ENCODE data around the gene MDGA2. TPM values are rescaled to one million over a fixed set of nuclear protein-coding genes. Genes with fewer than 3 reads are reported as not detected.
"Not testable (repeated sequence)": the region's sequence is repeated elsewhere in the genome, so short reads cannot be mapped to it uniquely, and the experiment has no call there.

MDGA2 gene
- total RNA-seq, 2 experiments from 2014 or later = not detected

DNA sequence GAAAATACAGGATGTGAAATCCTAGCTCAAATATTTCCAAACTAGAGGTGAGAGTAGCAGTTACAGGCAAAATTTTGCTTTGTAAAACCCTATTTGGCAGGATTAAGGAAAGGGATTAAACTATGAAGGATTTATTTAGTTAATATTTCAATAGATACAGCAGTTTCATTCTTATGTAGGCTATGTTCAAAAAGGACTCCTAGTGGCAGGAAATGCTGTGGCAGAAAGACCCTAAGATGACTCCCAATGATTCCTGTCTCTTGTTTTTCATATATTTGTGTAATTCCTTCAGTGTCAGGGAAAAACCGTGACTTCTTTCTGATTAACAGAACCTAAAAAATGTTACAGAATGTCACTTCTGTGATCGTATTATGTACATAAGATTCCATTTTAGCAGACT lies 724.3 kb downstream of the MDGA2 start:
- ChIA-PET CTCF (interaction anchor here (1.1 kb wide), 1 partner anchor 10 kb away, joined by 3 read pairs; no protein-coding TSS in a partner anchor), POLR2A (no interaction called here)
- DNase-seq (no peak), ATAC-seq (ENCODE audit: poor library complexity) (no peak)
- H3K4me3 ChIP-seq (ENCODE audit: low read length) = no peak overlapping the region
- Mint-ChIP-seq H3K9me3 (peaks cover 13% of the 10 kb centered on the region), H3K36me3 (ENCODE audit: low read depth) (no peaks in the 10 kb centered on the region), H3K27ac (no peak overlapping the region), H3K4me3 (no peak overlapping the region), H3K27me3 (no peaks in the 10 kb centered on the region), H3K4me1 (ENCODE audit: low read depth) (no peaks in the 10 kb centered on the region)
- H3K4me1 ChIP-seq (ENCODE audit: insufficient read depth, low read length) = no peaks in the 10 kb centered on the region
- no peaks in the 10 kb centered on the region for H3K36me3 ChIP-seq (ENCODE audit: insufficient read depth, low read length)
- peaks cover 0 to 7% of the 10 kb centered on the region in 2 experiments for H3K9me3 ChIP-seq (ENCODE audit: control insufficient read depth in 1 of 2, insufficient read depth in 1 of 2, low read length in 2 of 2)
- no peak overlapping the region for H3K27ac ChIP-seq (ENCODE audit: low read depth in 1 of 2, low read length in 2 of 2)
- intact Hi-C loops (cut with DNase I, micrococcal nuclease) = no loop called here
- no peaks in the 10 kb centered on the region for H3K27me3 ChIP-seq (ENCODE audit: control insufficient read depth in 1 of 2, insufficient read depth in 2 of 2, low read length in 2 of 2)
- TF ChIP-seq, protein P1, sequence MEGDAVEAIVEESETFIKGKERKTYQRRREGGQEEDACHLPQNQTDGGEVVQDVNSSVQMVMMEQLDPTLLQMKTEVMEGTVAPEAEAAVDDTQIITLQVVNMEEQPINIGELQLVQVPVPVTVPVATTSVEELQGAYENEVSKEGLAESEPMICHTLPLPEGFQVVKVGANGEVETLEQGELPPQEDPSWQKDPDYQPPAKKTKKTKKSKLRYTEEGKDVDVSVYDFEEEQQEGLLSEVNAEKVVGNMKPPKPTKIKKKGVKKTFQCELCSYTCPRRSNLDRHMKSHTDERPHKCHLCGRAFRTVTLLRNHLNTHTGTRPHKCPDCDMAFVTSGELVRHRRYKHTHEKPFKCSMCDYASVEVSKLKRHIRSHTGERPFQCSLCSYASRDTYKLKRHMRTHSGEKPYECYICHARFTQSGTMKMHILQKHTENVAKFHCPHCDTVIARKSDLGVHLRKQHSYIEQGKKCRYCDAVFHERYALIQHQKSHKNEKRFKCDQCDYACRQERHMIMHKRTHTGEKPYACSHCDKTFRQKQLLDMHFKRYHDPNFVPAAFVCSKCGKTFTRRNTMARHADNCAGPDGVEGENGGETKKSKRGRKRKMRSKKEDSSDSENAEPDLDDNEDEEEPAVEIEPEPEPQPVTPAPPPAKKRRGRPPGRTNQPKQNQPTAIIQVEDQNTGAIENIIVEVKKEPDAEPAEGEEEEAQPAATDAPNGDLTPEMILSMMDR (IDR thresholded peaks at IDR 0.05) = no peak

DNA sequence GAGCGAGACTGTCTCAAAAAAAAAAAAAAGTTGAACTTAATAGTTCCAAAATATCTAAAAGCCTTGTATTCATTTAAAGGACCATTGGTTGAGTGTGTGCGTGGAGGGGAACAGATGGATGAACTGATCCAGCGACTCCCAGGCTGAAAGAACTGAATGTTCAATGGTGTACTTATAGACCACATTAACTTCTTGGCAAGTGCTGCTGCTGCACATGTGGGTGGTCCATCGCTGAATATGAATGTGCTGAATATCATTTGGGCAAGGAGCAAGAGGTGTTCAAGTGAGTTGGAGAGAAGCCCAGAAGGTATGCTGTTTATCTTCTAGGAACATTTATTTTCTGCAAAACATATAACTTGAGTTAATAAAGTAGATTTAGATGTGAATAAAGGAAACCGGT lies 734.8 kb downstream of the MDGA2 start:
- H3K27me3 Mint-ChIP-seq = no peaks in the 10 kb centered on the region
- Histone ChIP-seq H3K27me3 (ENCODE audit: control insufficient read depth in 1 of 2, insufficient read depth in 2 of 2, low read length in 2 of 2) (no peaks in the 10 kb centered on the region), H3K27ac (ENCODE audit: low read depth in 1 of 2, low read length in 2 of 2) (no peak overlapping the region), H3K4me3 (ENCODE audit: low read length) (no peak overlapping the region), H3K9me3 (ENCODE audit: control insufficient read depth in 1 of 2, insufficient read depth in 1 of 2, low read length in 2 of 2) (peaks cover 3% of the 10 kb centered on the region in 2 experiments), H3K4me1 (ENCODE audit: insufficient read depth, low read length) (no peaks in the 10 kb centered on the region), H3K36me3 (ENCODE audit: insufficient read depth, low read length) (no peaks in the 10 kb centered on the region)
- no peaks in the 10 kb centered on the region for H3K36me3 Mint-ChIP-seq (ENCODE audit: low read depth)
- H3K27ac Mint-ChIP-seq = no peak overlapping the region
- H3K4me1 Mint-ChIP-seq (ENCODE audit: low read depth) = no peaks in the 10 kb centered on the region
- ChIA-PET CTCF (no interaction called here), POLR2A (no interaction called here)
- DNase-seq = no peak
- no peak overlapping the region for H3K4me3 Mint-ChIP-seq
- TF ChIP-seq, protein P1 (IDR thresholded peaks at IDR 0.05) = no peak
- no peak for ATAC-seq (ENCODE audit: poor library complexity)
- H3K9me3 Mint-ChIP-seq = peaks cover 22% of the 10 kb centered on the region
- intact Hi-C loops (cut with DNase I, micrococcal nuclease) = no loop called here

DNA sequence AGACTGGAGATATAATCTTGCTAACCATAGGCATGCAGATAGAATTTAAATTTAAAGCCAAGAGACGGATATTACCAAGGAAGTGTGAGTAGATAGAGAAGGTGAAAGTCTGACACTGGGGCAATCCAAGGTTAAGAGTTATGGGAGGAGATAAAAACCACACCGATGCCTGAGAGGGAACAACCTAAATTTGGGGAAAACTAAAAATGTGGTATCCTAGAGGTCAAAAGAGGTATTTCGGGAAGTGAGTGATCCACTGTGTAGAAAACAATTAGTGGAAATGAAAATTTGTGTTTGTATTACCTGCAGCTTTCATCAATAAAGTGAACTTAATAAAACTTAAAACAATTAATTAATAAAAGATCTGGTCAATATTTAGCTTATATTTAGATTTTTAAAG lies 754.9 kb downstream of the MDGA2 start:
- peaks cover 7% of the 10 kb centered on the region for H3K9me3 Mint-ChIP-seq
- H3K9me3 ChIP-seq (ENCODE audit: control insufficient read depth in 1 of 2, insufficient read depth in 1 of 2, low read length in 2 of 2) = peaks cover 0 to 4% of the 10 kb centered on the region in 2 experiments
- H3K27ac Mint-ChIP-seq = no peak overlapping the region
- H3K36me3 ChIP-seq (ENCODE audit: insufficient read depth, low read length) = no peaks in the 10 kb centered on the region
- TF ChIP-seq, protein P1 (IDR thresholded peaks at IDR 0.05) = no peak
- ChIA-PET CTCF (no interaction called here), POLR2A (no interaction called here)
- ATAC-seq (ENCODE audit: poor library complexity) (no peak), DNase-seq (no peak)
- no peaks in the 10 kb centered on the region for H3K27me3 Mint-ChIP-seq
- no peak overlapping the region for H3K27ac ChIP-seq (ENCODE audit: low read depth in 1 of 2, low read length in 2 of 2)
- H3K4me1 Mint-ChIP-seq (ENCODE audit: low read depth) = no peaks in the 10 kb centered on the region
- no peaks in the 10 kb centered on the region for H3K4me1 ChIP-seq (ENCODE audit: insufficient read depth, low read length)
- no peak overlapping the region for H3K4me3 Mint-ChIP-seq
- intact Hi-C loops (cut with DNase I, micrococcal nuclease) = no loop called here
- H3K27me3 ChIP-seq (ENCODE audit: control insufficient read depth in 1 of 2, insufficient read depth in 2 of 2, low read length in 2 of 2) = no peaks in the 10 kb centered on the region
- H3K4me3 ChIP-seq (ENCODE audit: low read length) = no peak overlapping the region
- H3K36me3 Mint-ChIP-seq (ENCODE audit: low read depth) = no peaks in the 10 kb centered on the region

DNA sequence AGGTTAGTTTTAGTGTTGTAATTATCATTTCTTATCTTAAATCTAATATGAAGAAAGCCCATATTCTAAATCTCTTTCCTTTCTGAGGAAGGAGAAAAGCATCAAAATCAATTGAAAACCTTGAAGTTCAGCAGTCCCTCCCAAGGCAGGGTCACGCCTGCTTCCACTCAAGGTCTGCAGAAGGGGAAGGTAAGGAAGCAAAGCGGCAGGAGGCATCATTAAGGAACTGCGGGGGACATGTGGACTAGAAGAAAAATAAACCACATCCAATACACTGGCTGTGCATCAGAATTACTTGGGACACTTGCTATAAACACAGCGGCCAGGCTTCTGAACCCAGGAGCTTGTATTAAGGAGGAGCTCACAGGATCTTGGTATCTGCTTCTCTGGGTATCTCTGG lies 759.9 kb downstream of the MDGA2 start:
- intact Hi-C loops (cut with DNase I, micrococcal nuclease); H3K4me1 Mint-ChIP-seq (ENCODE audit: low read depth); H3K9me3 Mint-ChIP-seq; H3K27me3 Mint-ChIP-seq; H3K36me3 ChIP-seq (ENCODE audit: insufficient read depth, low read length); CTCF ChIA-PET; H3K27ac ChIP-seq (ENCODE audit: low read depth in 1 of 2, low read length in 2 of 2); H3K4me3 Mint-ChIP-seq; DNase-seq; H3K27ac Mint-ChIP-seq; H3K27me3 ChIP-seq (ENCODE audit: control insufficient read depth in 1 of 2, insufficient read depth in 2 of 2, low read length in 2 of 2); H3K4me3 ChIP-seq (ENCODE audit: low read length); POLR2A ChIA-PET; H3K4me1 ChIP-seq (ENCODE audit: insufficient read depth, low read length); H3K9me3 ChIP-seq (ENCODE audit: control insufficient read depth in 1 of 2, insufficient read depth in 1 of 2, low read length in 2 of 2); H3K36me3 Mint-ChIP-seq (ENCODE audit: low read depth); ATAC-seq (ENCODE audit: poor library complexity): not testable (repeated sequence)

Measured in CD4-positive, alpha-beta T cell (primary cell).